Measurements from ENCODE around the gene TWIST2. TPM values are rescaled to one million over a fixed set of nuclear protein-coding genes. Genes with fewer than 3 reads are reported as not detected.
A peak's percentile ranks its signal among the peaks of the same experiment; 100 is the strongest.

Gene TWIST2
- total and polyA plus RNA-seq, 9 of the 15 experiments (the other 6 are each of a cell fraction or from before 2014, with no cell fraction given), result not detected

DNA sequence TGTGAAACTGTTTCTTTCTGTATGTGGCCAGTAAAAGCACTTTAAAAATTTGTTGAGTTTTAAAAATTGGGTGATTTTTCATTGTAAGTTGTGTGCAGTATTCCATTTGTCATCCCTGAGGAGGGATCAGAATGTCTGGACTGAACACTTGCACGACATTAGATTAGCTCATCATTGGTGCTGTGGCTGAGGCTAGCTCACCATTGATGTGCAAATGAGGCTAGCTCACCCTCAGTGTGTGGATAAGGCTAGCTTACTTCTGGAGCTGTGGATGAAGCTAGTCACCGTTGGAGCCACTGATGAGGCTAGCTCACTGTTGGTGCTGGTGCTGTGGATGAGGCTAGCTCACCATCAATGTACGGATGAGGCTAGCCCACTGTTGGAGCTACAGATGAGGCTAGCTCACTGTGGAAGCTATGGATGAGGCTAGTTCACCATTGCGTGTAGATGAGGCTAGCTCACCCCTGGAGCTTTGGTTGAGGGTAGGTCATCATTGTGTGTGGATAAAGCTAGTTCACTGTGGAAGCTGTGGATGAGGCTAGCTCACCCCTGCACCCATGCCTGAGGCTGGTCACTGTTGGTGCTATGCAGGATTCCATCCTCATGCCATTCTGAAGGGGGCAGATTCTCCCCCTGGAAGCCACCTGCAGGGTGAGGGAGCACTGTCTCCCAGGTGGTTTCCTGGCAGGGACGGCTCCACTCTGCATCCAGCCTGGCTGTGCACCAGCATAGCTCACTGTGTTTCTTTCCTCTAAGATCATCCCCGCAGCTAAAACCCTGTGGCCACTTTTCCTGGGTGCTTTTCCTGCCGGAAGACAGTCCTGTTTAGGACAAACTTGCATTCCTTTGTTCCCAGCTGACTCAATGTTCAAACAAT, 101.1 kb downstream of the TWIST2 start:
- Histone ChIP-seq H3K79me2 (ENCODE audit: control insufficient read depth, insufficient read depth, low read length) (no peaks in the 10 kb centered on the region), H3K4me2 (ENCODE audit: insufficient read depth, low read length) (no peak overlapping the region), H3K9me1 (ENCODE audit: control insufficient read depth, insufficient read depth, low read length) (no peaks in the 10 kb centered on the region), H3K9ac (ENCODE audit: insufficient read depth in 1 of 2, low read depth in 2 of 2, low read length in 2 of 2) (no peak overlapping the region), H4K20me1 (replicated peaks; ENCODE audit: control insufficient read depth, insufficient read depth, low read length) (no peaks in the 10 kb centered on the region), H3K27me3 (ENCODE audit: control insufficient read depth in 2 of 2, insufficient read depth in 2 of 2, low read length in 2 of 2) (peaks cover 2 to 19% of the 10 kb centered on the region in 2 experiments; a peak in 3 of 5 replicates), H3K4me3 (no peak overlapping the region), H3K4me1 (replicated peaks in 1 of 2; ENCODE audit: control insufficient read depth in 2 of 2, insufficient read depth in 2 of 2, low read length in 2 of 2) (no peaks in the 10 kb centered on the region), H2AFZ (ENCODE audit: low read depth, low read length) (no peak overlapping the region), H3K27ac (ENCODE audit: extremely low read depth, low read depth, low read length) (no peak overlapping the region), H3K9me3 (replicated peaks; ENCODE audit: control insufficient read depth, insufficient read depth, low read depth, low read length) (no peaks in the 10 kb centered on the region), H3K36me3 (ENCODE audit: control insufficient read depth, insufficient read depth, low read length) (no peaks in the 10 kb centered on the region)
- in situ Hi-C loops (cut with MboI) (no loop called here), intact Hi-C loops (cut with micrococcal nuclease) (no loop called here)
- POLR2A ChIA-PET, result no interaction called here
- WGBS (ENCODE audit: insufficient coverage, low coverage, missing lambda C conversion rate), result 0% methylated on average over 7 of the region's 7 CpGs
- CTCF ChIA-PET (ENCODE audit: low intra/inter-chr PET ratio), result no interaction called here
- BruUV-seq (replicated peaks), result no TSS peak
- no peak for FAIRE-seq
- TF ChIP-seq ZKSCAN3 (CRISPR knock-in tag; IDR thresholded peaks at IDR 0.05) (peak; percentile 81), NR1H2 (CRISPR knock-in tag; IDR thresholded peaks at IDR 0.05) (no peak)
- DNase-seq (ENCODE audit: extremely low read depth in 1 of 4, low spot score in 3 of 4), result no peak
- ATAC-seq, result no peak

DNA sequence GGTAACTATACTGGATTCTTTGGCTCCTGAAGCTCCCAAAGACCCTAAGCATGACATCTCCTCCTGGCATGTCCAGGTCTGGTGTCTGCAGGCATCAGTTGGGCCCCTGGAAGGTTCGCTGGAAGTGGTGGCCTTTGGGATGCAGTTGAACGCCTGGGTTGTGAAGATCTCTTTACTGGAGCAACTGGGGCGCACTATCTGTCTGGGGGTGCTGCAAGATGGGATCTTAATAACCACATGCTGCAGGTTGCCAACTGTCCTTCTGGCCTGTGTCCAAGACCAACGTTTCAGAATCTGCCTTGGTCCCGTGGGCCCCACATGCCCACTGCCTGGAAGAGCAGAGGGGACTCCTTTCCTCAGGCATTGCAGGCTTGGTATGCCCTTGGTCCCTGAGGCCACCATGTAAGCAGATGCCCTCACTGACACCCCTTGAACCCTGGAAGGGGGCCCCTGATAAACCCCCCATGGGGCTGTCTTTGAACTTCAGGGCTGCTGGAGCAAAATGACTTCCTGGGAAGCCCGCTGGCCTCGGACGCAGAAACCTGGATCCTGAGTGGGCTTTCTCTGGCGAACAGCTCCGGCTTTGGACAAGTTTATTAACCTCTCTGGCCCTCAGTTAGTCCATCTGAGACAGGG, 101.9 kb downstream of the TWIST2 start:
- Histone ChIP-seq H3K4me1 (replicated peaks in 1 of 2; ENCODE audit: control insufficient read depth in 2 of 2, insufficient read depth in 2 of 2, low read length in 2 of 2) (no peaks in the 10 kb centered on the region), H3K9me1 (ENCODE audit: control insufficient read depth, insufficient read depth, low read length) (no peaks in the 10 kb centered on the region), H3K27me3 (ENCODE audit: control insufficient read depth in 2 of 2, insufficient read depth in 2 of 2, low read length in 2 of 2) (peaks cover 2 to 19% of the 10 kb centered on the region in 2 experiments; a peak in 3 of 5 replicates), H3K4me3 (no peak overlapping the region), H4K20me1 (replicated peaks; ENCODE audit: control insufficient read depth, insufficient read depth, low read length) (no peaks in the 10 kb centered on the region), H2AFZ (ENCODE audit: low read depth, low read length) (no peak overlapping the region), H3K9ac (ENCODE audit: insufficient read depth in 1 of 2, low read depth in 2 of 2, low read length in 2 of 2) (no peak overlapping the region), H3K4me2 (ENCODE audit: insufficient read depth, low read length) (no peak overlapping the region), H3K36me3 (ENCODE audit: control insufficient read depth, insufficient read depth, low read length) (no peaks in the 10 kb centered on the region), H3K27ac (ENCODE audit: extremely low read depth, low read depth, low read length) (no peak overlapping the region), H3K9me3 (replicated peaks; ENCODE audit: control insufficient read depth, insufficient read depth, low read depth, low read length) (no peaks in the 10 kb centered on the region), H3K79me2 (ENCODE audit: control insufficient read depth, insufficient read depth, low read length) (no peaks in the 10 kb centered on the region)
- 0% methylated on average over 9 of the region's 10 CpGs for WGBS (ENCODE audit: insufficient coverage, low coverage, missing lambda C conversion rate)
- BruUV-seq (replicated peaks), result no TSS peak
- in situ Hi-C loops (cut with MboI), result no loop called here
- TF ChIP-seq SP2 (IDR thresholded peaks at IDR 0.05; ENCODE audit: extremely low read depth, low read depth, low read length, poor library complexity, severe bottlenecking), result no peak
- intact Hi-C loops (cut with micrococcal nuclease), result no loop called here
- no peak for DNase-seq (ENCODE audit: extremely low read depth in 1 of 4, low spot score in 3 of 4)
- no peak for ATAC-seq
- no peak for FAIRE-seq
- CTCF ChIA-PET (ENCODE audit: low intra/inter-chr PET ratio), result no interaction called here
- POLR2A ChIA-PET, result no interaction called here

Measured in K562 (cell line).